ENCODE measurements around the gene MAPKAP1.

DNA sequence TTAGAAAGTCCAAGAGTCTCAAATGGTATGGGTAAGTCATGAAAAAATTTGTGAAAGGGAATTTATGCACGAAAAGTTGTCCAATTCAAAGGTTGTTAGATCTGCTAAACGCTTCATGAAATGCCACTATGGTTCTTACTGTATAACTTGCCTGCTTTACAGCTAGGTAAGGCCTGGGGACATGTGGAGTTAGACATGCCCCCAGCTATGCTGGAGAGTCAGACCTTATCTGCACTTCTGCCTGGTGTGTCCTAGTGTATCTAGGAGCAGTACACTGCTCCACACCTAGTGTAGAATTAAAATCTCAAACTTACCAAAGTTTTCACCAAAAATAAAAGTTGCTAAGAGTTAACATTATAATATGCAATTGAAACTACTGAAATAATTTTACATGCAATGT, 136.8 kb downstream of the MAPKAP1 start:
- TF ChIP-seq POLR2A (IDR thresholded peaks at IDR 0.05; ENCODE audit: low read length) (no peak), GATA1 (IDR thresholded peaks at IDR 0.05; ENCODE audit: low read depth, low read length) (no peak)
